Gastrocnemius medialis (tissue), 4 donors: ENCODE results near the gene LCA5. TPM values are rescaled to one million over a fixed set of nuclear protein-coding genes. Genes with fewer than 3 reads are reported as not detected.

ENCODE experiments used
- ATAC-seq, 2 donors: fragments of 150-250 bp; one replicate each; pipeline ENCODE4 v1.9.1; 2016
- DNase-seq, 2 donors: peaks; one replicate each; pipeline ENCODE4 v3.0.0-alpha.2; 2019
- H3K27ac ChIP-seq, 4 donors: fragments of 200-600 bp; sonication (generic); 1 replicate in 1 of 4; 2 replicates in 3 of 4; pipeline ENCODE4 v1.5.1; 2016 to 2018; ENCODE audit warnings: mild to moderate bottlenecking in 2 of 4, moderate library complexity in 1 of 4
- H3K27me3 ChIP-seq, 3 donors: fragments of 200-600 bp; sonication (generic) in 2 of 3; 1 replicate in 1 of 3; 2 replicates in 2 of 3; pipeline versions ENCODE4 v1.5.1 to v1.6.0; 2016 to 2019; ENCODE audit warnings: mild to moderate bottlenecking in 1 of 3, moderate library complexity in 1 of 3
- H3K36me3 ChIP-seq, 2 donors: fragments of 200-600 bp; sonication (generic) in 1 of 2; one replicate each; pipeline ENCODE4 v1.5.1; 2017 to 2018
- H3K4me1 ChIP-seq, 2 donors: fragments of 200-600 bp; sonication (generic) in 1 of 2; one replicate each; pipeline ENCODE4 v1.5.1; 2016 to 2017; ENCODE audit warnings: mild to moderate bottlenecking in 2 of 2
- H3K4me3 ChIP-seq, 4 donors: fragments of 200-600 bp; sonication (generic) in 3 of 4; 1 replicate in 1 of 4; 2 replicates in 3 of 4; pipeline ENCODE4 v1.5.1; 2016 to 2019; ENCODE audit warnings: mild to moderate bottlenecking in 2 of 4
- H3K9me3 ChIP-seq, 3 donors: fragments of 200-600 bp; sonication (generic) in 2 of 3; 1 replicate in 1 of 3; 2 replicates in 2 of 3; pipeline ENCODE4 v1.5.1; 2016 to 2019
- CTCF ChIP-seq, 5 experiments: fragments of 450-650 bp in 3 of 5; fragments of 200-600 bp in 2 of 5; sonication (generic) in 2 of 5; IDR thresholded peaks in 4 of 5; conservative IDR thresholded peaks in 1 of 5; 1 replicate in 4 of 5; 2 replicates in 1 of 5; pipeline ENCODE4 v1.5.1; 2016 to 2019; ENCODE audit warnings: antibody characterized with exemption in 5 of 5, mild to moderate bottlenecking in 3 of 5, moderate library complexity in 3 of 5
- POLR2A ChIP-seq, 2 donors: fragments of 450-650 bp; IDR thresholded peaks; one replicate each; pipeline ENCODE4 v1.6.1; 2017; ENCODE audit warnings: antibody characterized with exemption in 2 of 2, mild to moderate bottlenecking in 2 of 2, moderate library complexity in 2 of 2
- in situ Hi-C, 4 donors: fragments of 200-750 bp; cut with MboI; loops; one replicate each; pipeline versions ENCODE4 v1.15.0 to v1.8.0; 2017; ENCODE audit warnings: low sequenced_read_pairs in 4 of 4
- intact Hi-C: fragments of 100-400 bp; cut with DNase I; formaldehyde crosslinking; loops from one replicate; pipeline ENCODE4 v1.15.1; 2023; ENCODE audit warnings: low total_unique reads
- total RNA-seq, 4 donors: library from RNA; depleted of rRNA; stranded (reverse); fragments of >200 nt; gene quantifications; one replicate each; pipeline versions ENCODE4 v1.1.0 to v1.2.3, GENCODE V29; 2016

The LCA5 gene
- total RNA-seq, 4 donors from 2014 or later: 0.92 to 3.0 (median 1.2) TPM

- TF ChIP-seq POLR2A (IDR thresholded peaks at IDR 0.05) (no peak), CTCF (IDR thresholded peaks at IDR 0.05 in 4 of 5, conservative IDR thresholded peaks at IDR 0.05 in 1 of 5) (no peak)
- ATAC-seq: no peak
Measured at GRCh38 chr6:79564636-79565035, 27.4 kb upstream of the LCA5 start.

GRCh38 chr6:79559706-79560105 is 22.5 kb upstream of the LCA5 start:
- no peaks in the 10 kb centered on the region for H3K9me3 ChIP-seq
- no peaks in the 10 kb centered on the region for H3K36me3 ChIP-seq
- H3K27ac ChIP-seq: no peak overlapping the region
- H3K4me3 ChIP-seq: no peak overlapping the region
- ATAC-seq (no peak), DNase-seq (no peak)
- intact Hi-C loops: no loop called here
- no peaks in the 10 kb centered on the region for H3K4me1 ChIP-seq
- H3K27me3 ChIP-seq: no peaks in the 10 kb centered on the region
- in situ Hi-C loops: no loop called here
- no peak for TF ChIP-seq POLR2A (IDR thresholded peaks at IDR 0.05)
- no peak for TF ChIP-seq CTCF (IDR thresholded peaks at IDR 0.05 in 4 of 5, conservative IDR thresholded peaks at IDR 0.05 in 1 of 5)

More at GRCh38 chr6:79564636-79565035, 27.4 kb upstream of the LCA5 start:
- intact Hi-C loops (no loop called here), in situ Hi-C loops (no loop called here)
- no peaks in the 10 kb centered on the region for H3K27me3 ChIP-seq
- H3K27ac ChIP-seq: no peak overlapping the region
- H3K9me3 ChIP-seq: no peaks in the 10 kb centered on the region
- no peaks in the 10 kb centered on the region for H3K4me1 ChIP-seq
- no peak overlapping the region for H3K4me3 ChIP-seq
- no peak for DNase-seq
- H3K36me3 ChIP-seq: no peaks in the 10 kb centered on the region

DNA sequence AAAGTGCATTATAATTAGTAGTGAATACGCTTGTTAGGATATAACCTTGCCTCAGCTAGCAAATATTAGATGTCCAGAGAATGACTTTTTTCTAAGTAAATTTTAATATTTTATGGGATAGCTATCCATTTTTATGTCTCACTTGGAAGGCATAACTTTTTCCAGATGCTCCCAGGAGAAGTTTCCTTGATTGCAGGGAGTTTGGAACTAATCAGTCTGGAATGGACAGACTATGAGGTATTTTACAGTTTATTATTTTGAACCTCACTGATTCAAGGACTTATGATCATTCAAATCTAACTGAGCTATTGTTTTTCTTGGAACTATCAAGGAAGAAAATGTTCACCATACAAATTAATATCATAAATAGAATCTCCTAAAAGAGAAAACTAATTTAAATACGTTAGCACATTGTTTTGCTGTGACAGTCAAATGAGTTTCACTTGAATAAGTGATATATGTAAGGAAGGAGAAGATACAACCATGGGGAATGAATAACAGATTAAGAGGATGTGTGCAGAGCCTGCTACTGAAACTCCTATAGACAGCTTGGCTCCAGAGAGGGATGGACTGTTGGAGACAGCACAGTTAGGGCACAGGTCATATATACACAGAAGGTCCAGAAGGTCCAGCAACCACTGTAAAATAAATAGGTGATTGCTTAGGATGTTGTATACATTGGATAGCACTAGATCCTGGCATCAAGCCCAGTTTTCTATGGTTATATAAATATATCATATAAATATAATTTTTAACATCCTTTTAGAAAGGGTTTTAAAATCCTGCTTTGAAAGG is 20.6 kb upstream of the LCA5 start:
- ATAC-seq (no peak), DNase-seq (no peak)
- Histone ChIP-seq H3K27ac (no peak overlapping the region), H3K4me1 (no peaks in the 10 kb centered on the region), H3K4me3 (no peak overlapping the region), H3K27me3 (no peaks in the 10 kb centered on the region), H3K36me3 (no peaks in the 10 kb centered on the region), H3K9me3 (no peaks in the 10 kb centered on the region)
- no peak for TF ChIP-seq POLR2A (IDR thresholded peaks at IDR 0.05)
- TF ChIP-seq CTCF (IDR thresholded peaks at IDR 0.05 in 4 of 5, conservative IDR thresholded peaks at IDR 0.05 in 1 of 5): no peak
- in situ Hi-C loops: no loop called here
- intact Hi-C loops: no loop called here

DNA sequence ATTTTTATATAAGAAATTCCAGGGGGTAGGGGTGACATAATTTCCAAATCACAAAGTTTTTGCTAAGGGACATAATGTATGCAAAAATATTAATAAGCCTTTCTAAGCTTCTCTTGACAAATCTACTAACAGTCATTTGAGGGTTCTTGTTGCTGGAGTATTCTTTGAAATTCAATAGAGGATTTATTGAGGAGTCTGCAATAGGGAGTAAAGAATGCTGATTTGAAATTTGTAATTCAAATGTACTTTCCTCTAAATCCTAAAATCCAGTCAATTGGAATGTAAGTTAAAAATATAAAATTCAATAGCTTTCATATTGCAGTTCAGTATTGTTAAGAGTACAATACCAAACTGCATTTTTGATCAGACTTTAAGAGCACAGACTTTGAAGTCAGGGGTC is 17.1 kb upstream of the LCA5 start:
- Histone ChIP-seq H3K4me1 (no peaks in the 10 kb centered on the region), H3K27ac (no peak overlapping the region), H3K4me3 (no peak overlapping the region), H3K9me3 (no peaks in the 10 kb centered on the region), H3K27me3 (no peaks in the 10 kb centered on the region), H3K36me3 (no peaks in the 10 kb centered on the region)
- in situ Hi-C loops (no loop called here), intact Hi-C loops (no loop called here)
- TF ChIP-seq CTCF (IDR thresholded peaks at IDR 0.05 in 4 of 5, conservative IDR thresholded peaks at IDR 0.05 in 1 of 5): no peak
- TF ChIP-seq POLR2A (IDR thresholded peaks at IDR 0.05): no peak
- ATAC-seq (no peak), DNase-seq (no peak)
